ENCODE measurements around the gene FAM50A.

GRCh38 chrX:154450312-154450711 is 6.4 kb downstream of the FAM50A start:
- no peak for TF ChIP-seq CTCF (conservative IDR thresholded peaks at IDR 0.05)
- no peak for TF ChIP-seq ZFX (IDR thresholded peaks at IDR 0.05)
